MV-4-11 (cell line): ENCODE results near the gene NBL1.

Experiments
- DNase-seq: peaks from one replicate; lab custom pipeline; 2025; lab: John Stamatoyannopoulos, UW

Gene NBL1, protein sequence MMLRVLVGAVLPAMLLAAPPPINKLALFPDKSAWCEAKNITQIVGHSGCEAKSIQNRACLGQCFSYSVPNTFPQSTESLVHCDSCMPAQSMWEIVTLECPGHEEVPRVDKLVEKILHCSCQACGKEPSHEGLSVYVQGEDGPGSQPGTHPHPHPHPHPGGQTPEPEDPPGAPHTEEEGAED

DNA sequence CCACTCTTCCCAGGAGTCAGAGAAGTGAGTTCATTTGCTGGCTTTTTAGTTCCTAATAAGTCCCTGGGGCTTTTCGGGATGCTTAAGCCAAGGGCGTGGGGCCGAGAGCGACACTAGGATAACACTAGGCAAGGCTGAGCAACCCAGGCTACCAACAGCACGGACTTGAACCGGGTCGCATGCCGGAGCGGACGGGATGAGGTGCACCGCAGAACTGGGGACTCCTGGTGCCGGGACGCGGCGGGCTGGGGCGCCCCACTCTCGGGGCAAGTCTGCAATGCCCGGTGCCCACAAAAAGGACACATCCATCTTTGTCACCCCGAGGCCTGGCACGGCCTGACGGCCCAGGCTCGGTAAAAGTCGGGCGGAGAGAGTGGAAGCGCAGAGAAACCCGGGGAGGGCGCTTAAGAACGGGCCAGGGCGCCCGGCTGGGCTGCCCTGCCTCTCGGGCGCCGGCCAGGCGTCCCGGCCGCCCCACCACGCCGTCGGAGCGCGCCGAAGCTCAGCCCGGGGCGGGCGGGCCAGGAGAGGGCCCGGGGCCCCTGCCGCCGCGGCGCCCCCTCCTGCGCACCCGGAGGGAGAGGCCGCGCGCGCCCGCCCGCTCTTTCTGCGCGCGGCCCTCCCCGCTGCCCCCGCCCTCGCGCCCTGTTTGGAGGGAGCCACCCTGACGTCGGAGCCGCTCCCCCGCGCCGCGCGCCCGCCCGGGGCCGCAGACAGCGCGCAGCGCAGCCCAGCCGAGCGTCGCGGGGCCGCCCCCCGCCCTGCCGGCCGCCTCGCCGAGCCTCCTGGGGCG is at the start of gene NBL1:
TSS of gene NBL1 (plus strand) at position 710 of the 793 bp plus-strand sequence. CDS start 10,720 bp downstream, outside the sequence.
- DNase-seq: no peak

DNA sequence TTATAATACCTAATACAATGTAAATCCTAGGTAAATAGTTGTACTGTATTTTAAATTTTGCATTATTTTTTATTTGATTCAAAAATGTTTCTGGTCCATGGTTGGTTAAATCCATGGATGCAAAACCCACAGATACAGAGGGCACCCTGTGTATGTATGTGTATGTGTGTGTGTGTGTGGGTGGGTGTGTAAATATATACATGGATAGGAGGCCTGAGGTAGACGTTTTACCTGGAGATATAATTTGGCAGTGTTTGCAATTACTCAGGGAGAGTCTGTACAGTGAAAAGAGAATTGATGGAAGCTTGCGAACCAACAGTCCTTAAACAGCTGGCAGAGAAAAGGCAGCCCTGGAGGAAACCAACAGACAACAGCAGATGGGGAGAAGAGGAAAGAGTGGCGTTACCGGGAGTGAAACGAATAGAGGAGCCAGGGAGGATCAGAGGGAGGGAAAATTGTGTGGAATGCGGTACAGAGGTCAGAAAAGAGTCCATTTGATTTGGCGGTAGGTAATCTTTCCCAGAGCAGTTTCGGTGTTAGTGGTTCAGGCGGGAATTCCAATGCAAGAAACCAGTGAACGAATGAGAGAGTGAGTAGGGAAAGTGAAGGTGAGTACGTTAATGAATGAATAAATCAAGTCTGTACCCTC is 47.9 kb upstream of the NBL1 start:
- DNase-seq: no peak

DNA sequence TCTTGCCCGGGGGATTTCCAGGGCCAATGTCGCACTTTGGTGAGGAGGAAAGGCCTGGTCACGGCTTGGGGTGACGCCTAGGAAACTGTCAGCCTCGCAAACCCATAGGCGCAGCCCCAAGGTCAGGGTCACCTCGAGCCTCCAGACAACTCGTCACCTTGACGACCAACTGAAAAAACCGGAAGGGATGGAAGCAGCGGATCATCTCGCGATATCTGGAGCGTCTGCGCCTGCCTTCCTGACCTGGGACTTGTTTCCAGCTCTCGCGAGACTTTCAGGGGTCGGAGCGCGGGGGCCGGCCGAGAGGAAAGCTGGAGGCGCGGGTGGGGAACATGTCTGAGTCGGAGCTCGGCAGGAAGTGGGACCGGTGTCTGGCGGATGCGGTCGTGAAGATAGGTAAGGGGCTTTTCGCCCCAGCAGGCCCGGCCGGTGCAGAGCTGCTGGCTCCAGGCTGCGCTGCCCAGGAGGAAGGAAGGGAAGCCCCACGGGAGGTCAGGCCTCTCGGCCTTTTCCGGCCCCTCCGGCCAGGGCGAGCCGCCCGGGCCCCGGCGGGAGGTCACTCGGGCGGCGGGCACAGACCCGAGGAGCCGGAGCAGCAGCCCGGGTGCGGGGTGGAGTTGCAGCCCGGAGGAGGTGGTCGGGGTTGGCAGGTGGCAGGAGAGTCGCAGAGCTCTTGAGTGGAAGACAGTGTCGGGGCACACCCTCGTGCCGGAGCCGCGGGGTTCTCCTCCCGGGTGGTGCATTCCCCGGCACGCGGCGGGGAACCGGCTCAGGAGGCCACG is 47.2 kb upstream of the NBL1 start:
- peak; percentile 97 for DNase-seq

DNA sequence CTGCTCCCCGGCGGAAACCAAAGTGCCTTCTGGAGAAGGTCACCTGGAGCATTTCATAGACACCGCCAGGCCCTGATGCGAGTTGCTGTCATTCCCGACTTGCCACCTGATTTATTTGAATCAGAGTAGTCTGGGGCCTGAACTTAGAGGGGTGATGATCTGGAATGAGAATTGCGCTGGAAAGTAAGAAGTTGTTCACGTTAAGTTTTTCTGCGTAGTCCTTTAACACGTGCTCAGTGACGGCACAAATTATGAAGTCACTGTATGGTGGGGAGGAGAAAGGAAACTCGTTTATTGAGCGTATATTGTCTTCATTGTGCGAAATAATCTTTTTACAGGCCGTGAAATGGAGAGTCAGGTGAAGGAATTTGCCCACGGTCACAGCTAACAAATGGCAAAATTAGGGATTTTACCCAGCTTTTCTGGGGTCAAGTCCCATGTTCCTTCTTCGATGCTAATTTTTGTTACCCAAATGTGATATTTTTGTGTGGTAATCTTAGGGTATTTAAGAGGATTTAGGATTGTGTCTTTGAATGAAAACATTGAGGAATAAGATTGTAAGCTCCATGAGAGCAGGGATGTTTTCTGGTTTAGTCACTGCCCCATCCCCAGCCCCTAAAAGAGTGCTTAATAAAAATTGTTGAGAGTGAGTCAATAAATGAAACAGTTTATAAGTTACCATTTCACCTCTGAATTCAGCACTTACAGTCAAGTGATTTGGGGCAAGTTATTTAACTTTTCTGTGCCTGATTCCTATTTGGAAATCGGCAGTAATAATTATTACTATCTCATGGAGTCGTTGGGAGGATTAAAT is 46.4 kb upstream of the NBL1 start:
- no peak for DNase-seq

DNA sequence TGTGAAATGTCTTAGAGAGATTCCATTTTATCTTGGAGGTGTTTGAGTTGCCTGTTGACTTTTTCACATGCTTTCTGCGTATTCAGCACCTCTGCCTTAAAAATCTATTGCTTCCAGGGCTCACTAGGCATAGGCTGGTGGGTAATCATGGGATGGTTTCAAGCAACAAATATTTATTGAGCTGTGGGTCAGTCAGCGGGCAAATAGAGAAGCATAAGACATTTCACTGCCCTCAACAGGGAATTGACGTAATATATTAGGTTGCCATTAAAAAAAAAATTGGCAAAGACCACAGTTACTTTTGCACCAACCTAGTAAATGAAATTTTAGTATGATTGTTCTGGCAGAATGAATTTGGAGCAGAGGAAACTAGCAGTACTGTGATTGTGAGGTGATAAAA is 44.3 kb upstream of the NBL1 start:
- no peak for DNase-seq

DNA sequence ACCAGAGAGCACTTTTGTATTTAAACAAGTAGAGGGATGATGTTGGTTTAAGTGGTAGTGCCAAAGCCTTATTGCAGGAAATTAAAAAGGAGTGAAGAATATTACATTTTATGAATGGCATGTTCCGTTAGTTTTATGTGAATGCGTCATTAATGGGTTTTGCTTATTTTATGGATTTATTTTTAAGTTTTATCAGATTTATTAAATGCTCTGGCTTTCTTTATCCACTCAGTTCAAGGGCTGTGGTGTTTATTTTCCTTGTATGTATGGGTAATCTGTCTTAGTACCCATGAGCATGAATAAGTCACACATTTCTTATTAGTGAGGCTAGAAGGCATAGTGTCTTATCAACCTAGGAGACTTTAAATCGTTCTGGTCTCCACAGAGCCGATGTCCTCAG is 41.6 kb upstream of the NBL1 start:
- no peak for DNase-seq

DNA sequence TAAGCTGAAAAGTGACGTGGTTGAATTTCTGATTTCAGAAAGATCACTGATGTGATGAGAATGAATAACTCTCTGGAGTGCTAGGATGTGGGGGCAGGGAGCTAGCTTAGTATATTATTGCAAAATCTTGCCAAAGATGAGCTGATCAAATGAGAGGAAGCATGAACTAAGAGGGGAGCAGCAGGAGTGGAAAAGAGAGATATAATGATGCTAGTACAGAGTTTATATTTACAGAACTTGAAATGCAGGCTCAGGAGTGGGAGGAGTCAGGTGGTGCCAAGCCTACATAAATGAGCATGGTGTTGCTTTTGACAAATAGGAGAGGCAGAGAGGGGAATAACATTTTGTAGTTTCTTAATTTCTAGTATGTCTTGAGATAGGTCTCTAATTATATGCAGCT is 38.1 kb upstream of the NBL1 start:
- DNase-seq: peak; percentile 49

DNA sequence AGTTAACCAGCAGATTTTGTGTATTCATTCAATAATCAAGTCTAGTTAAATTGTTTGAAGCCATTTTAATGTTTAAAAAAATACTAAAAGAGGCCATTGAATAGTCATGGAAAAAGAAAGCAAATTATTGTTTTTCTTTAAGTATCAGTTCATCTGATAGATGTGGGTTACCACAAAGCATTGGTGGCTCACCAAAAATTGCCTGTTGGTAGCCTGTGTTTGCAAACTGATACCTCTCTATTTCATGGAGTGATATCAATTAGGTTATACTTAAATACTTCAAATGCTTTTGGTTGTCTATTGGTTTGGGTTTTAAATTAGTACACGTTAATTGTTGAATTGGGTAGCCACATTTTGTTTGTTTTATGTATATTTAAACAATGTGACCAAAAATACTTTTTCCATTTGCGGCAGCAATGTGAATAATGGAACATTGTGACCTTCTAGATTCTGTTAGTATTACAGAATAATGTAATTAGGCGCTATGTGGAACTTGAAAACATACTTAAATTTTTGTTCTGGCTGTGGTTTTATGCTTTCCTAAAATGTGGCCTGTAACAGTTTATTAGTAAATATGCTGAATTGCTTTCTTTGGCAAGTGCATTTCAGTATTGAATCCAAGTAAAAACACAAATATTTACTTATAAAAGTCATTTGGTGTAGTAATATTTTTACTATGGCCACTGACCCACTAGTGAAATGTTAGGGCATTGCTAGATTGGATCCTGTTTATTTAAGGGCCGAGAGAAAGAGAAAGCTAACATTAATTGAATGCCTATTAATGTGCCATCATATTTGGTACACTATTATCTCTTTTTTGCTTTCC is 37.1 kb upstream of the NBL1 start:
- no peak for DNase-seq

DNA sequence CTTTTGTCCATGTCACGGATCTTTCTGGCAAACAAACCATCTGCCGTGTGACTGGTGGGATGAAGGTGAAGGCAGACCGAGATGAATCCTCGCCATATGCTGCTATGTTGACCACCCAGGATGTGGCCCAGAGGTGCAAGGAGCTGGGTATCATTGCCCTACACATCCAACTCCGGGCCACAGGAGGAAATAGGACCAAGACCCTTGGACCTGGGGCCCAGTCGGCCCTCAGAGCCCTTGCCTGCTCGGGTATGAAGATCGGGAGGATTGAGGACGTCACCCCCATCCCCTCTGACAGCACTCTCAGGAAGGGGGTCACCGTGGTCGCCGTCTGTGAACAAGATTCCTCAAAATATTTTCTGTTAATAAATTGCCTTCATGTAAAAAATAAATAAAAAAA is 35.9 kb upstream of the NBL1 start:
- DNase-seq: no peak

DNA sequence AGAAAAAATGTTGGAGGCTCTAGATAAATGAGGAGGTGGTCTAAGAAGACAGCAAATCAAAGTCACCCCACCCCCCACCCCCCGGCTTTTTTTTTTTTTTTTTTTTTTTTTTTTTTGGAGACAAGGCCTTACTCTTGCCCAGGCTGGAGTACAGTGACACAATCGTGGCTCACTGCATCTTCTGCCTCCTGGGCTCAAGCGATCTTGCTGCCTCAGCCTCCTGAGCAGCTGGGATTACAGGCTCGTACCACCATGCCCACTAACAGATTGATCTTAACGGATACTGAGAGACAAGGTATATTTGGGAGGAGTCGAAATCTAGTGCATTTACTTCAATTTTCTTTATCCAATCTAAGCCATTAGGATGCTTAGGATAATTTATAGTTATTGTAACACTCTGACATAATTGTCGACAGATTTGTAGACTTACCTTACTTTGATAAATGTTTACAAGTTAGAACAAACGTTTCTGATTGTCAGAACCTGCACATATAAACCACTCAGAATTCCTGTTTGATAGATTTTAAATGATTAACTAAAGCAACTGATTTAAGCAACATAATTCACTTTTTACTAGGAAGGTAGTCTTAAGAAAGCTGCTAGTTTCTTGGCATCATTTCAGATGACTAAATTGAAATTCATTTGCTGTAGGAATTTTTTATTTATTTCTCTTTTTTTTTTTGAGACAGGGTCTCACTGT is 33.7 kb upstream of the NBL1 start:
- DNase-seq: no peak

DNA sequence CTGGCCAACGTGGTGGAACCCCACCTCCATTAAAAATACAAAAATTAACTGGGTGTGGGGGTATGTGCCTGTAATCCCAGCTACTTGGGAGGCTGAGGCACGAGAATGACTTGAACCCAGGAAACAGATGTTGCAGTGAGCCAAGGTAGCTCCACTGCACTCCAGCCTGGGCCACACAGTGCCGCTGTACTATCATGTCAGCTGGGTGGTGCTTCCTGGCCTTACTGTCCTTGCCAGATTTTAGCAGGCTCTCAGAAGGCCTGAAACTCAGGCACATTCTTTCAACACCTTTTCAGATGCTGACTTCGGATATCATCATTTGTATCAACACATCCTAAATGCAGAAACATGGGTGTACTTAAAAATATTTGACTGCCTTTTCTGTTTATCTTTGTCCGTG is 31.6 kb upstream of the NBL1 start:
- no peak for DNase-seq

DNA sequence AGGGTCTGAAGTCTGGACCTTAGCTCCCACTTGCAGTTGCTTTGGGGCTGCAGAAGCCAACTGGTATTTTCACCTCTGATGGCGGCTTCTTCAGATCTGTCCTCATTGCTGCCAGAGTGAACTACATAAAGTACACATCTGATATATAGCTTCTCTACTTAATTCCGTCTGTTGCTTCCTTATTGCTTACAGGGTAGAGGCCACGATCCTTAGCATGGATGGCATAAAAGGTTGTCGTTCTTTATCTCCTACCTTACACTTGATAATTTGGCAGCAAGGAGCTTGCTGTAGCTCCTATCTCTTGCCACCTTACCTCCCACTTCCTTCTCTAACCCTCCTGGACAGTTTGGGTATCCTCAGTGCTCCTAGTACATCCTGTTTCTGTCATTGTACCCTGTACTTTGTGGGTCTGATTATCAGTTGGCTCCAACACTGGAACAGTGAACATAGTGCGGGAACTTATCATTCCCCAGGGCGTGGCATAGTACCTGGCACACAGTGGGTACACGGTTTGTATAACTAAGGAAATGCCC is 30.9 kb upstream of the NBL1 start:
- DNase-seq: no peak

DNA sequence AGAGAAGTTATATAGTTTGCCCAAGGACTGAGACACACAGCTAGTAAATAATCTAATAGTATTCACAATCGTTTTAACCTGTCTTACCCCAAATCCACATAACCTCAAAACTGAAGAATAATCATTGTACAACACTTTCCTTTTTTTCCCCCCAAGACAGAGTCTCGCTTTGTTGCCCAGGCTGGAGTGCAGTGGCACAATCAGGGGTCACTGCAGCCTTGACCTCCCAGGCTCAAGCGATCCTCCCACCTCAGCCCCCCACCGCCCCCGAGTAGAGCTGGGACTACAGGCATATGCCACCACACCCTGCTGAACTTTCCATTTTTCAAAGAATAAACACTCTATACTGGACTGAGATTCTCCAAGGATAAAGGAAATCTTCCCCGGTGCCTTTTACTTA is 28.7 kb upstream of the NBL1 start:
- no peak for DNase-seq

DNA sequence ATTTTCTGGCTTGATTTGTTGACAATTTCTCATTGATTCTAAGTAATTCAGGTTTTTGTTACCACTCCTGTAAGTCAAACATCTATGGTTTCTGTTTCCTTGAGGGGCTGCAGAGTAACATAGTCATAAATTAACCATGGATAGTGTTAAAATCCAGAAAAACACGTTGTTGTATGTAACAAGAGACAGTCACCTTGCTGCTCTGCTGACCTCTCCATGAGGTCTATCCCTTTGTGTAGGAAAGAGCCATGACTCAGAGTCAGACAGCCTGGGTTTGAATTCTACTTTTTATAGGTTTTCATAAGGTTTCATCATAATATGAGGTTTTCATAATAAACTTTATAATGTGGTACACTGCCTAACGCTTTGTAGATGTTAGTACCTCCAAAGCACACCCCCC is 27.6 kb upstream of the NBL1 start:
- no peak for DNase-seq

DNA sequence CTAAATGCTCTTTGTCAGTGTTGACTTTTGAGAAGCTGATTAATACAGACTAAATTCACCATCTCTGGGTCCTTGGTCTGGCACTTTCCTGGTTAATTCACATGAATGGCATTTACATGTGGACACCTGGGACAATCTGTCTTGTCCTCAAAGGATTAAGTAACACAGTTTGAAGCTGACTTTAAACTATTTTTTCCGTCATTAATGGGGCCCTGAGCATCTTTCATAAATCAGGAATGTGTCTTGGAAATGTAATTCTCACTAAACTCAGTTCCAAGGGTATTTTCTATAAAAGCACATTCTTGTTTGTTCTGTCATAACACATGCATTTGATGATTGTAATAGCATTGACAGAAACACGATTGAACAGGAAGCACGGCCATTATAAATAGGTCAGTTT is 26.7 kb upstream of the NBL1 start:
- no peak for DNase-seq

DNA sequence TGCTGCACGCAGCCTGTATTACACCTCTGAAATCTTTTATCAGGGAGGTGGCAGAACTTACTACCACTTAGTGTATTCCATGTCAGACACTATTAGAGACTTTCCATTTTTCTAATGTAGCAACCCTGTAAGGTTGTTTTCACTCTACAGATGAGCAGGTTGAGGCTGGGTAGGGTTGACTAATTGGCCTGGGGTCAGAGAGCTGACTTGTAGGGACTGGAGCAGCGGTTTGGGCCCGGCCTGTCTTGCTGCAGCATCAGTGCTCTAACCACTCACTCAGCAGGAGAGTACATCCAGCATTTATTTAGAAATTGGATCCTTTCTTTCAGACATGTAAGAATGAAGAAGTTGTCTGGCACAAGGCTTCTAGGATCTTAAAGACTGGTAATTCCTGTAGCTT is 25.7 kb upstream of the NBL1 start:
- no peak for DNase-seq

DNA sequence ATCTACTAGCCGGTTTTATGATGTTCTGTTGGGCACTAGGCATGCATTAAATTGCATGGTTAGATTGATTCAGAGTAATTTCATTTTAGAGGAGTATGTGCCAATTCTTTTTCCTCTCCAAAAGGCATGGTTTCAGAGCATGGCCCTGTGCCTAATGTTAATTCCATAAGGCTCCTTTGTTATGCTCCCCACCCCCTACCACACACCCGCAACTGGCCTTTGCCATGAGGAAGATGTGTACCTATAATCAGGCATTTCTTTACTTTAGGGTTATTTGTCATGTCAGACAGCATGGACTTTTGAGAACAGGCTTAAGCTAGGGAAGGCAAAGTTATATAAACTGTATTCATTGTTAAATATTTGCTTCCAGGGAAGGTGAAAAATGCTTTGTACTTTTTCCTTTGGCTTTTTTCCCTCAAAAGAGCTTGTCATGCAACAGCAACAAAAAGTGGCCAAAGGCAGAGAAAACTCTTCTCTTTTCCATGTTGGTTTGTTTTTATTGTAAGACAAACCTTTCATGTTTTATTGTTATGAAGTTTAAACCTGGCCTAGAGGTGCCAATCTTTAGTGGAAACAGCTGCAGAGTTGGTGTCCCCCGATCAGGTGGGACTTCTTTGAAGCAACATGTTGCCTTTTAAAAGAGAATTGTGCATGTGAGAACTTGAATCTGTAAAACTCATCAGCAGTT is 24.3 kb upstream of the NBL1 start:
- no peak for DNase-seq

DNA sequence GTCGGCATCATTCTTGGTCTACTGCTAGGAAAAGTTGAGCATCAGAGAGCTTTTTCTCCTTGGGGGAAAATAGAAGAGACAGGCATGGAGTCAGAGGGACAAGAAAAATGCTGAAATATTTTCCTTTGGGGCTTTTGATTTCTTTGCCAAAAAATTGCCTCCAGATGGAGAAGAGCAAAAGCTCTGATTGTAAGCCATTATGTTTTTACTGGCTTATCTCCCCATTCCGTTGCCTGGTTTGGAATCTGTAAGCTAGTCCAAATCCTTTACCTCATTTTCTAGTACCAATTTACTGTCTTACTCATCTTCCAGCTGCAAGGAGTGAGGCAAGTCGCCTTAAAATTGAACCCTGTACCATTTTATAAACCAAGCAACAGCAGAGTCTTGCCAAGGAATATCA is 23.3 kb upstream of the NBL1 start:
- DNase-seq: no peak

DNA sequence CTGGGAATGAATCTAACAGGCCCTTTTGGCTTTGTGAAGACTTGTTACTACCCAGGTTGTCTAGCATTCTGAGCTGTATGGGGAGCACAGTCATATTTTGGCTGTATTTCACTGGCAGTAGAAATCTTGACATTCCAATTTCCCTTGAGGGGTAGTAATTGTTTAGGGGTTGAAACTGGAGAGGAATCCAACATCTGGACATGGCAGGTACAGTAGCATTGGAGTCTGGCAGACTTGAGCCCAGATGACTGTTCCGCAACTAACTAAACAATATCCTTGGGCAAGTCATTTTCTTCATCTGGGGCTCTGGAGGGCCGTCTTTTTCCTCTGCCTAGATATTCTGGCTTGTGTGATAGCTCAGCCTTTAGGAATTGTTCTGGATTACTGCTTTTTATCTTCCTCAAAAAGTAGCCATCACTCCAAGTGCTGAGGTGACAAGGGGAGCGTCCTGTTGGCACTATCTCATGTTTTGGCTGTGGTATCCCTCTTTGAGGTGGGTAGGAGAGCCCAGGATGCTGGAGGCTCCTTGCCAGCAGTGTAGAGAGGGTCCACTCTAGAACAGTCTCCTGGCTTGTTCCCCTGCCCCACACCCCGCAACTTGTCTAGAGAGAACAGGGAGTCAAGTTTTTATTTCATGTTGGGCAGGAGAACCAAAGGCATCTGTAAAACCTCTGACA is 22.7 kb upstream of the NBL1 start:
- no peak for DNase-seq
